Right lobe of liver (tissue), 4 donors: ENCODE measurements around the gene GIT2.

Experiments
- POLR2A ChIP-seq: fragments of 450-650 bp; IDR thresholded peaks from one replicate; pipeline ENCODE4 v1.6.1; 2017; ENCODE audit warnings: antibody characterized with exemption, mild to moderate bottlenecking
- TF ChIP-seq, protein P1 (sequence below), 4 donors: fragments of 200-600 bp in 3 of 4; fragments of 450-650 bp in 1 of 4; IDR thresholded peaks; one replicate each; pipeline versions ENCODE4 v1.5.1 to v1.8.0; 2016 to 2022; ENCODE audit warnings: antibody characterized with exemption in 4 of 4, mild to moderate bottlenecking in 2 of 4
- donor health status: DM: no; HTN: no; CAD: no.
- donor health status: DM: no; HTN: no; CAD: no.
- donor health status: DM: no; HTN: yes; CAD: no.

- TF ChIP-seq, protein P1, sequence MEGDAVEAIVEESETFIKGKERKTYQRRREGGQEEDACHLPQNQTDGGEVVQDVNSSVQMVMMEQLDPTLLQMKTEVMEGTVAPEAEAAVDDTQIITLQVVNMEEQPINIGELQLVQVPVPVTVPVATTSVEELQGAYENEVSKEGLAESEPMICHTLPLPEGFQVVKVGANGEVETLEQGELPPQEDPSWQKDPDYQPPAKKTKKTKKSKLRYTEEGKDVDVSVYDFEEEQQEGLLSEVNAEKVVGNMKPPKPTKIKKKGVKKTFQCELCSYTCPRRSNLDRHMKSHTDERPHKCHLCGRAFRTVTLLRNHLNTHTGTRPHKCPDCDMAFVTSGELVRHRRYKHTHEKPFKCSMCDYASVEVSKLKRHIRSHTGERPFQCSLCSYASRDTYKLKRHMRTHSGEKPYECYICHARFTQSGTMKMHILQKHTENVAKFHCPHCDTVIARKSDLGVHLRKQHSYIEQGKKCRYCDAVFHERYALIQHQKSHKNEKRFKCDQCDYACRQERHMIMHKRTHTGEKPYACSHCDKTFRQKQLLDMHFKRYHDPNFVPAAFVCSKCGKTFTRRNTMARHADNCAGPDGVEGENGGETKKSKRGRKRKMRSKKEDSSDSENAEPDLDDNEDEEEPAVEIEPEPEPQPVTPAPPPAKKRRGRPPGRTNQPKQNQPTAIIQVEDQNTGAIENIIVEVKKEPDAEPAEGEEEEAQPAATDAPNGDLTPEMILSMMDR (IDR thresholded peaks at IDR 0.05) = no peak
- no peak for TF ChIP-seq POLR2A
These were observed 14.0 kb downstream of the GIT2 start for GRCh38 chr12:109982210-109982609.
